Ureter (tissue), 1 donor: ENCODE measurements around the gene PCGF5. TPM values are rescaled to one million over a fixed set of nuclear protein-coding genes. Genes with fewer than 3 reads are reported as not detected.
"Not testable (repeated sequence)": the region's sequence is repeated elsewhere in the genome, so short reads cannot be mapped to it uniquely, and the experiment has no call there.

Experiments used
- DNase-seq: peaks from one replicate; pipeline ENCODE4 v3.0.0-alpha.2; 2020; ENCODE audit warnings: low spot score
- total RNA-seq: library from RNA; stranded (reverse); gene quantifications from one replicate; pipeline ENCODE4 v1.2.4, GENCODE V29; 2023
- donor health status: DM: yes; HTN: yes; CAD: no.

Gene PCGF5
- total RNA-seq, 1 donor from 2014 or later: 46.3 TPM

DNA sequence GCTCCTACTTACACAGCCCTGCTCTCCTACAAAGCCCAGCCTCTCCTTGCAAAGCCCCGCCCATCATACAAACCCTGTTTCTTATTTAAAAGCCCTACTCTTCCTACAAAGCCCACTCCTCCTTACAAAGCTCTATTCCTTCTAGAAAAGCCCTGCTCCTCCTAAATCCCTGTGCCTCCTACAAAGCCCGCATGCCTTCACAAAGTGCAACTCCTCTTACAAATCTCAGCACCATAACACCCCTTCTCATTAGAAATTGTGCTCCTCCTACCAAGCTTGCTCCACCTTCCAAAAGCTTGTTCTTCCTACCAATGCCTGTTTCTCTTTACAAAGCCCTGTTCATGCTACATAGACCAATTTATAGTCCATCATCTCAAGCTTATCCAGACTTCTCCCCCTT is 66.1 kb downstream of the PCGF5 start:
- DNase-seq: no peak

DNA sequence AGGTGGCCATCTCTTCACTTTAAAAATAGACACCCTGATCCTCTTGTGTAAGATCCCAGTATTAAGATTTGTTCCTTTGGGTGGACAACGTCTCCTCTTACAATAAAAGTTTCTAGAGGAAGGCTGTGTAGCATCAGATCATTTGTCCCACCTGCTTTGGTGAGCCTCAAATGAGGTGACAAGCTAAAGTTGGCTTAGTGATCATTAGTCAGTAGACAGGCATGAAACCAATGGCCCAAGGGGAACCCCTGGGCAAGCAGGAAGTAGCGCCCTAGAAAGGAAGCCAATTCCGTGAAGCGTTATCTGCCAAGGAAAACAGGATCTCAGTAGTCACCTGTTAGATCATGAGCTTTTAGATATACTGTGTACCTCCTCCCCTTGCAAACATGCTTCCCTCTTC is 66.8 kb downstream of the PCGF5 start:
- no peak for DNase-seq

DNA sequence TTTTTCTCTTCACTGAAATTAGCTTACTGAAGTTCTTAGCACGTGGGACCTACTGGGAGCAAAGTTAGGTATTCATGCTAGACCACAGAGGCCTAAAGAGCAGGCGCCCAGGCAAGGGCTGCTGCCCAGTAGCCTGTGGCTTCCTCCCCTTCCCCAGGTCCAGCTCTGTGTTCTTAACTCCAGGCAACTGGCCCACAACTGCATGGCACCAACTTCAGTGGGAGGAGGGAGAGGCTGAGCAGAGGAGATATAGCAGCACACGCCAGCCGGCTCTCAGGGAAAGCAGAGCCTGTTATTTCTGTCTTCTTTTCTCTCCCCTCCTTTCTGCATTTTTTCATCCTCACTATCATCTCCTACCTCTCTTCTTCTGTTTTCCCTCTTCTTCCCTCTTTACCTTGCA is 67.4 kb downstream of the PCGF5 start:
- no peak for DNase-seq

DNA sequence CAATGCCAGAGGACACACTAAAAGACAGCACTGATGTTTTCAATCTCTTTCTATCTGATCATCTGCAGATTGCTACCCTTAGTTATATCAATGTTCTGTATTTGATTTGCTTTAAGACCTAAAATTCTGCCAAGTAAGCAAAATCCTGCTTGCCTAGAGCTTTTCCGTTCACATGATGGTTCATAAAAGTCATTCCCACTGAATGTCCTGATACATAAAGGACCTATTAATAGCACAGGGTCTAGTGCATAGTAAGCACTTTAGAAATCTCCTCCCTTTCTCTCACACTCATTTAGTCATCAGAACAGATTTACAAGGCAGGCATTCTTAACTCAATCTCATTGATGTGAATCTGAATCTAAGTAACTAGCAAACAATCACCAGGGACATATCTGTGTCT is 68.8 kb downstream of the PCGF5 start:
- no peak for DNase-seq

DNA sequence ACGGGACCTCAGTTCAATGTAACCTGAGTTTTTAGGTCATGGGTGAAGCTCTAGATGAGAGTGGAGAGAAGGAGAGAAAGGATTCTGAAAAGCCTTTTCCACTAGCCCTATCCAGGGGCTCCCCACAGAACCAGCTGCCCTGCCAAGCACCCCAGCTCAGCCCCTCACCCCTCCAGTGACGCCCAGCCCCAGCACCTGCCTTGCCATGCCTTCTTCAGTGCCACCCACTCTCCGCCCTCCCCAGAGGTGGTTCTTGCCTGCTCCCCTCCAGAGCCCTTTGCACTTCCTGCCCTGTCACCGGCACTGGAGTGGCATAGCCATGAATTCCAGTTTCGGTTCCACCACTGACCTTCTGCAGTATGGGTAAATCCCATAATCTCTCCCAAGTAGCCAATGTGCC is 70.1 kb downstream of the PCGF5 start:
- DNase-seq: no peak

DNA sequence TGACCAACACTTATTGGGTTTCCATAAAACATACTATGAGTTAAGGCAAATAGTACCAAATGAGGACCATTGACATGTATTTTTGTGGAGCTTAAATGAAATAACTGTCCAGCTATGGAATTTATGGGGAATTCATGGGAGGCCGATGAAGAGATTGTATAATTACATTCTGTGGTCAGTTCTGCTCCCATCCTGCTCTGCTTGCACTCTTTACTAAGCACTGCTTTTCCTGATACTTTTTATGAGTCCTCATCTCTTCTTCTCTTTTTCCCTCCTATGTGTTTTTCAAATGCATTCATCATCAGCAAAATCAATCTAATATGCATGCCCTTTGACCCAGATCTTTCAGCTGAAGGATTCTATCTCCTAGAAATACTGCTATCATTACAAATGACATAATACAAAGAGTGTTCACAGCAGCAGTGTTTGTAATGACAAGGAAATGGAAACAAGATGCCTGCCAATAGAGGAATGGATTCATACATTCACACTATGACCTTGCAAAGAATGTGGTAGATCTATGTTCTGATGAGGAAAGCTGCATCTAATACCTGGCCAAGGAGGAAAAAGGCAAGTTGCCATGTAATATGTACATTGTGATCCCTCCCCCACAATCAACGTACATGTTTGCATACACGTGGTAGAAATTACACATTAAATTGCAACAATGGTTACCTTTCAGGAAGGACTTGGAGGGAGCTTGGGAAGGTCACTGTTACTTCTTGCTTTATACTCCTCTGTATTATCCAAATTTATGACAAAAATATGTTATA is 73.9 kb downstream of the PCGF5 start:
- DNase-seq: no peak

DNA sequence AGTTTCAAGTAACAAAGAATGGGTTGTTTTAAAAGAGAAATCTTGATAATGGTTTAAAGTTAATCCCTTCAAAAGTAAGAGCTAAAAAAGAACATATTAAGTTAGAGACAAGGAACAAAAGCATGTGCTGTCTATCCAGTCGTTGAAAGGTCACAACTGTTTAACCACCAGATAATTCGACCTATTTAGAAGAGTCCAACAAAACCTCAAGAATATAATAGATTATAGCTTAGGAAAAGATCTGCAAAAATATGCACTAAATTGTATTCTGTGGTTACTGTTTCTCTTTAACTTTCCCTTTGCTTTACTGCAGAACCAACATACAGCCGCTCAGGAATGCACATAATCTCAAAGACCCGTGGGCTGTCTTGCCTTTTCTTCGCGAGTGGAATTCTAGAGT is 74.9 kb downstream of the PCGF5 start:
- DNase-seq: no peak

DNA sequence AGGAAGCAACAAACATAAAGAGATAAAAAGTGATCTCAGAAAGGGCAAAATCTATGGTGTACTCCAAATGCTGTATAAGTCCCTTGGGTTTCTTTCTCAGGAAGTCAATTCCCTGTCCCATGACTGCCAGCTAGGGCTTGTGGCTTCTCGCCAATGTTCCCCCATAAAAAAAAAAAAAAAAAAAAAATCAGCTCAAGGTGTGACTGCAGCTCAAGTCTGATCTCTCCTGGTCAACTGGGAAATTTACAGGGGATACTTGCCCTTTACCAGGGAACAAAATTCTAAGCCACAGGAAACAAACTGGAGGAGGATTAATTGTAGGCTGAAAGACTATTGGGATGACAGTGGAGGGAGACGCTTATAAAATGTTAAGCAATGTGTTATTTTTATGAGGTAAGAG is 76.0 kb downstream of the PCGF5 start:
- DNase-seq: no peak

DNA sequence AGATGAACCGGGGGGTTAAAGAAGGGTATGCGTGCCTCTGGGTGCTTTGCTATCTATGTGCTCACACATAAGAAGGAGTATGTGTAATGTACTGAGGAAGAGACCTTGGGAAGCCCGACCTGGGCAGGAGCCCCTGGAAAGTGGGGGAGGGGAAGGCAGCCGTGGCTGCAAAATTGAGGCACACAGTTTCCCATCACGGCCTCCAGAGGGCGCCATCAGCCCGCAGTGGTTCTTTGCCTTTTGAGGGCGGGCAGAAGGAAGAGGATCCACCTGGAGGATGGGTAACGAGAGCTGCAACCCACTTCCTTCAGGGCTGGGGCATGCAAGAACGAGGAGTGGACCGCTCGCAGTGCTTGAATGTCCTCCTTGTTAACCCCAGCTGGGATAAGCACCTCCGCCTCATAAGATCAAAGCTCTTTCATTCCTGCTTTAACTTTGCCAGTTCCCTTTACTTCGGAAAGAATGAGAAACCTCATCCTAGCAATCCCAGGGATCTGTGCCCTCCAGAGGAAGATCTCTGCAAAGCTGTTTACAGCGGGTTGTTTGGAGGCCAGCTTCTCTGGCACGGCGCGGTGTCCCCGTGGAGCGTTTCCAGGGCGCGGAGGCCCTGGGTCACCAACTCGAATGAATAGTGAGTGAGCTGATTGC is 77.9 kb downstream of the PCGF5 start:
- peak; percentile 80 for DNase-seq

DNA sequence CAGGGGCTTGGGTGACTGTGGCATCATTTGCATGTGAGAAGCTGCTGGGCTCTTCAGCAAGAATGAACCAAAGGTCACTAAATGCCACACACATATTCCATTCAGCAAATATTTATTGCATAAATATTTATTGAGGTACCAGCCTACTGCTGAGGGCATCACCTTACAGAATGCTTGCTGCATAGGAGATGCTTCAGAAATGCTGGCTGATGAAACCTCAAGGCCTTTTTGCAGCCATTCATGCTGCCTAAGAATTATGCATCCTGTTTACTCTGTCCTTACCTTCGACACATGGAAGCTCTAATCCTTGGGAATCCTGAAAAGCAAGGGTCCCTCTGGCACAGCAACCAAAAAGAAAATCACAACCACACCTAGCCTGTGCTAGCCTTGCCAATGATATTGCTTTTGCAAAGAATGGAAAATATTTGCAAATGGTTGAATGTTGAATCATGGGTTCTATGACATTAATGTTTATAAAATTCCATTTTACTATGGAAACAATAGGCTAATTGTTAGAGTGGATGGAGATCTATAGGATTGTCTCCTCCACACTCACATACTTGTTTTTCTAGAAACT is 79.6 kb downstream of the PCGF5 start:
- no peak for DNase-seq

DNA sequence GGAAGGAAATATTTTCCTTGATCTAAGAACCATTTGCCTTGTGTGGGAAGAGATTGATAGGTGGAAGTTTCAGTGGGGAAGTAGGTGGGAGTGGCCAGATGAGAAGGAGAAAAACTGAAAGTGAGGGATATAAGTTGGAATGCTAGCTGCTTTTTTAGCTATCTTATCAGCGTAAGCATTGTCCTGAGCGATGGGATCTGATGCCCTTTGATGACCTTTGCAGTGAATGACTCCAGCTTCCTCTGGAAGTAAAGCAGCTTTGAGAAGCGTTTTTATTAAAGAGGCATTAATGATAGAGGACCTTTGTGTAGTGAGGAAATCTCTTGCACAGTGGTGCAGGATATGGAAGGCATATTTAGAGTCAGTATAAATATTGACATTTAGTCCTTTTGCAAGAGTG is 82.5 kb downstream of the PCGF5 start:
- not testable (repeated sequence) for DNase-seq

DNA sequence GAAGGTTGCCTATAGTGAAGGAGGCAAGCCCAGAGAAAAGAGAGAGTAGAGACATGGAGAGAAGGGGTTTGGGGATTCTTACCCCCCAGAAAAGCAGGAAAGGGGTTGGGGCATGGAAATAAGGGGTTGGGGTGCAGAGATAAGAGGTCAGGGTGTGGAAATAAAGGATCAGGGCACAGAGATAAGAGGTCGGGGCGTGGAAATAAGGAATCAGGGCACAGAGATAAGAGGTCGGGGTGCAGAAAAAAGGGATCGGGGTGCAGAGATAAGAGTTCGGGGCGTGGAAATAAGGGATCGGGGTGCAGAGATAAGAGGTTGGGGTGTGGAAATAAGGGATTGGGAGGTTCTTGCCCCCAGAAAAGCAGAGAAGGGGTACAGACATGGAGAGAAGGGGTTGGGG is 85.5 kb downstream of the PCGF5 start:
- DNase-seq: not testable (repeated sequence)

DNA sequence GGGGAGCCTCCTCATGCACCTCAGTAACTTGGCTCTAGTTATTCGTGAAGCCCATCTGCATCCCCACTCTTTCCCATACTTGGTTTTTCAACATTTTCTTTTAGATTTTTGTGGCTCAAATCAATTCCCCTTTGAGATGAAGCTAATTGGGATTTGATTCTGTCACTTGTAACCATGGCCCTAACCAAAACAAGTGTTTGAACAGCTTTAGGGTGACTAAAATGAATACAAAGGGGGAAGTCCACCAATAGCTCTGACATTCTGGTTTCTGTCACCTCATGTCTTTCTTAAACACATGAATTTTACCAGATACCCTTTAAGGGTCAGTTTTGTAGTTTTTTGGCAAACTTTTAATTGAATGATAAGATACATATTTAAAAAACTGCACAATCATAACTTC is 87.0 kb downstream of the PCGF5 start:
- DNase-seq: no peak

DNA sequence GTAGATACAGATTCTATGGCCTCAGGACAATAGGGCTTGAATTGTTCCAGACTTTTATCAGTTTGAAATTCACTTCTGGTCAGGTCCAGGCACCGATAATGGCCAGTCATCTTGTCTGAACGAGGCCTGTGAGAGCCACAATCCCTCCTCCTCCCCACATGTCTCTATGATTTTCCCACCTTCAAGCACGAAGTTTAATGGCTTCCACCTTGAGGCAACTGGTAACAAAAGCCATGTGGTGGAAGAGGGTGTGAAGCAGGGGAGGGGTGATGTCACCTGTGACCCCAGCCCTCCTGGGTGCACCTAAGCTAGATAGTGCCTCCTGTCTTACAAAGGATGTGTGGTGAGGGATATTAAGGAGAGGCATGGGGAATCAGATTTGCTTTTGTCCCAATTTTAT is 89.2 kb downstream of the PCGF5 start:
- DNase-seq: no peak

DNA sequence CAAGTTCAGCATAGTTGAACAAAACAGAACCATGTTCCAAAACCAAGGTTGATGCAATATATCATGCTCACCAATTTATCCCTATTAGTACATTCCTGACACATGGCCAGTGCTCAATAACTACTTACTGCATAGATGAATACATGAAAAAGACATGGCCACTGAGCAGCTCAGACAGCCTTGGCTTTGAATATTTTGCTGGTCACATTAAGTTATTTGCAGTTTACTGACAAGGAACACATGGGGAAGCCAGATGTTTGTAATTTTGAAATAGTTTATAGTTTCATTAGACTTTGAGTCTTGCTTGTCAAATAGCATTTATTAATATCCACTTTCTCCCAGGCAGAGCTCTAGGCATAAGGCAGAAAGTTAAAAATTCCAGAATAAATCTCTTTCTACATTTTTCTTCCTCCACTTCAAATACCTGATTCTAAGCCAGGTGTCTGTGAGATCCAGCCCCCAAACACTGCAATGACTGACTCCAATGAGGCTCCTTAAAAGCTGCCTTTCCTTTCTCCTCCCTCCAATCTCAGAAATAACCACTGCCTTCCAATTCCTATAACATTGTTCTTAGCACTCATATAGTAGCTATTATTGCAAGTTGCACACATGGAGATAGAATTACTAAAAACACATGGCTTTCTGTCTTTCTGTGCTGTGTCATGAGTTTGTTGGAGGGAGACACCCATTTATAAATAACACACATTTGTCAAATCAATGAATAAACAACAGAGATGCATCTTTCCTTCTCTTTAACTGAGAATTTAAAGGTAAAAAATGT is 91.3 kb downstream of the PCGF5 start:
- DNase-seq: no peak

DNA sequence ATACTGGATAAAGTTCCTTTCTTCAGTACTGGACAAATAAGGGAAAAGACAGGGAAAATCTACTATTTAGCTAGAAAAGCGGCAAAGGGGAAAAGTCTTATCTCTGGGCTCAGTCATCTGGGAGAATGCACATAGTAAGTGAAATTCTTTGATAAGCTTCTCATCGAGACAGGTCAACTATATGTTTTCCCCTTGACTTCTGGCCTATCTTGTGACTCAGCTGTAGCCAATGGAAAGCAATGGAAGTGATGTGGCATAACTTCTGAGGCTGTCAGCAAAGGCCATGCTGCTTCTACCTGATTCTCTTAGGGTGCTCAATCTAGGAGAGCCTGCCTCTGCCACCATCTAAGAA is 91.9 kb downstream of the PCGF5 start:
- no peak for DNase-seq

DNA sequence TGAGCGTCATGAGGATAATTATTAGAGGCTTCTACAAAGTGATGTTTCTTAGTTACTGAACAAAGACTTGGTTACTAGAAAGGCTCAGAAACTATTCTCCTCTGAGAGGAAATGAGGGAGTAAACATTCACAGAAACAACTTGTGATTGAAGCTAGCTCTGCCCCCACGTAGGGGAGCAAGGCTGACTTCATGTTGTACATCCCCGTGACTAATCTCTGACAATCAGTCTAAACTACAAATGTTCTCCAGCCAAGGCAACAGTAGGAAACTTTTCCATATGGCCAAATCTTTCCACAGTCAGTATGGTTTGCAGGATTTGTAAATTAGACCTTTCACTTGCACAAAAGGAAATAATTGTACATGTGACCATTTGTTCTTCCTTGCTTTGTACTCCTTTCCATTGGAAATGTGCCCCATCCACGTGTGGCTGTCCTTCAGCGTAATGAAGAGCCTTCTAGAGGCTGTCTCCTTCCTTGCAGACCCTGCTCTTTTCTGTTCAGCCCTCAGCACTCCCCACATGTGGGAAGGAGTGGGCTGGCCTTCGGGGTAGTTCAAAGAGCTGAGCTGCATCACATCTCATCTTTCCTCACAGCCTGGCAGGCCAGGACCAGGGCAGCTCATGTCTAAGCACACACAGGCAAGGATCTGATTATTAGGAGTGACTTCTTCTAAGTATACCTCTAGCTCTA is 93.5 kb downstream of the PCGF5 start:
- DNase-seq: no peak

DNA sequence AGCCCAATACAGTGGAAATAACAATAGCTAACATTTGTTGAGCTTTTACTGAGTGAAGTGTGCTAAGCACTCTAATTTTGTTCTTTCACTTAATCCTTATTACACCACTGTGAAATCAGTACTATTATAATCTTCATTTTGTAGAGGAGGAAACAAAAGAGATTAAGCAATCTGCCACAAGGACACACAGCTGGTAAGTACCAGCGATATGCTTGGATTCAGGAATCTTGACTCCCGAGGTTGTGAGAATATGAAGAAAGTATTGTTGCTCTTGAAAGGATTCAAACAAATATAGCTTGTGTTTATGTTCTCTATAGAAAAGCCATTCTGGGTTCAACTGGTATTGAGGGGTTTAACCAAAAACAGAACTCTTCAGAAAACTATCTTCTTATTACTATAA is 96.0 kb downstream of the PCGF5 start:
- DNase-seq: no peak

DNA sequence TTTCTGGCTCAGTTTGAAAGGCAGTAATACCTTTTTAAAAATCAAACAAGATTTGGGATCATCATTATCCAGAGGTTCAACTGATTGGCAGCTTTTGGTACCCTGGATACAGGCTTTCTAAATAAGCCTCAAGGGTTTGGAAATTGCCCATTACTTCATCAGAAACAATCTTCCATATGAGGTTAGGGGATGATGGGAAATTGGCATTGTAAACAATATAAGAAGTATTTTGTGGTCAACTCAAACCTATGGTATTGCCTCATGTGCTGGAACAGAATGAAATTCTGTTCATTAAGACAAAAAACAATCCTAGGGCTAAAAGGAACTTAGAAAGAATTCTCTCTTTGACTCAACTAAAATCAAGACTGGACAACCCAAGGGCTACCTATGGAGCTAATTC is 97.1 kb downstream of the PCGF5 start:
- DNase-seq: no peak

DNA sequence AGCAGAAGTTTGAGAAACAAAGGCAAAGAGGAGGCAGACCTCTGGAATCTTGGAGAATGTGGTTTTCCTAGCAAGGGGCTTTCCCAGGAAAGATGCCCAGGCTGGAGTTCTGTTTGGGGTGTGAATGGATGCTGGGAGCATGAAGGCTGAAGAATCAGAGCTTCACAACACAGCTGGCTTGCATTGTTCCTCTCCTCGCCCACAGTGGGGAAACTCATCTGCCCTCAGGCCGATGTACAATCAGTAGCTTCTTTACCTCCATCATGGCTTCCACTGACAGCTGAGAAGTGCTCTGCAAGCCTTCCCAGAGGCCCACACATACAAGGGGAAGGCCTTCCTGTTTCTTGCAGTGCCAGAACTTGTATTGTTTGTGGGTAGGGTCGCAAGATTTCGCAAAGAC is 98.9 kb downstream of the PCGF5 start:
- DNase-seq: no peak

DNA sequence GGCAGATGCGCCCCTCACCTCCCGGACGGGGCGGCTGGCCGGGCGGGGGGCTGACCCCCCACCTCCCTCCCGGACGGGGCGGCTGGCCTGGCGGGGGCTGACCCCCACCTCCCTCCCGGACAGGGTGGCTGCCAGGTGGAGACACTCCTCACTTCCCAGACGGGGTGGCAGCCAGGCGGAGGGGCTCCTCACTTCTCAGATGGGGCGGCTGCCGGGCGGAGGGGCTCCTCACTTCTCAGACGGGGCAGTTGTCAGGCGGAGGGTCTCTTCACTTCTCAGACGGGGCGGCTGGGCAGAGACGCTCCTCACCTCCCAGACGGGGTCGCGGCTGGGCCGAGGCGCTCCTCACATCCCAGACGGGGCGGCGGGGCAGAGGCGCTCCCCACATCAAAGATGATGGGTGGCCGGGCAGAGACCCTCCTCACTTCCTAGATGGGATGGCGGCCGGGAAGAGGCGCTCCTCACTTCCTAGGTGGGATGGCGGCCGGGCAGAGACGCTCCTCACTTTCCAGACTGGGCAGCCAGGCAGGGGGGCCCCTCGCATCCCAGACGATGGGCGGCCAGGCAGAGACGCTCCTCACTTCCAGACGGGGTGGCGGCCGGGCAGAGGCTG is 102.9 kb downstream of the PCGF5 start:
- not testable (repeated sequence) for DNase-seq
